ENCODE data around the gene RASGRF2.
A peak's percentile ranks its signal among the peaks of the same experiment; 100 is the strongest.
"Not testable (repeated sequence)": the region's sequence is repeated elsewhere in the genome, so short reads cannot be mapped to it uniquely, and the experiment has no call there.

The RASGRF2 gene

DNA sequence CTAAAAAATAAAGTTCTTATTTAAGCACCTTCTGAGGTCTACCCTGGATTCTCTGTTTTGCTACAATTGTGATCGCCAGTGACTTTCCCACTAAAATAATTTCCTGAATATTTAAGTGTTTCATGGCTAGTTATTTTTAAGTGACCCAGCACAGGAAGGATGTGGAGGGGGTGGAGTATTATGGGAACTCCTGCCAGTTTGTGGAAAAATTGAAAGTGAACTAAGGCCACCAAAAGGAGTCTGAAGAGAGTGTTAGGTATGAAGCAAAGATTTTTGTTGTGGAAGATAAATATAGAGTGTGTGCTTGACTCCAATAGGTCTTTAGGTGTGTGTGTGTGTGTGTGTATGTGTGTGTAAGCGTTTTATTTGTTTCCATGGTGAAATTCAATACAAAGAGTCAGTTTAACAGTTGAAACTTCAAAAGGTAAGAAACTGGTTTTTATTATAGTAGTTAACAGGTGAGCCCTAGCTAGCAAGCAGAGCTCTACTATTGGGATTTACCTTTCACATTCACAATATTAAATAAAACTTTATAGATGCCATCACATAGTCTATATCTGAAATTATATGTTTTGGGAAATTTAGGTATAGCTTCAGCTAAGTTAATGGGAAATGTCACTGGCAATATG lies 25.6 kb downstream of the RASGRF2 start:
- DNase-seq, result no peak

DNA sequence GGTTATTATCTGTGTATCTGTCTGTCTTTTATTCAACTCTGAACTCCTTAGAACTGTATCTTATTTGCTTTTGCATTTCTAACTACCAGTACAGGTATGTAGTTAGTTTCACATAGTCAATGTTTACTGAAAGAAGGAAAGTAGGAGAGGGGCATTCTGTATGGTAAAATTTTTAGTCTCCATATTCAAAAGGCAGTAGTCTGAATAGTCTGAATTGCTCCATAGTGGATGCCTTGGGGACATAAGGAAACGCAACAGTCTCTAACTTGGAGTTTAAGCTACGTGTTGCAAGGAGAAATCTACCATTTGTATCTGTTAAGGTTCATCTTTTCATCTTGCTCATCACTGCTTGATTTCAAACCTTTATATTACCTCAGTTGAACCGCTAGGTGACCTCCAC lies 26.2 kb downstream of the RASGRF2 start:
- no peak for DNase-seq

DNA sequence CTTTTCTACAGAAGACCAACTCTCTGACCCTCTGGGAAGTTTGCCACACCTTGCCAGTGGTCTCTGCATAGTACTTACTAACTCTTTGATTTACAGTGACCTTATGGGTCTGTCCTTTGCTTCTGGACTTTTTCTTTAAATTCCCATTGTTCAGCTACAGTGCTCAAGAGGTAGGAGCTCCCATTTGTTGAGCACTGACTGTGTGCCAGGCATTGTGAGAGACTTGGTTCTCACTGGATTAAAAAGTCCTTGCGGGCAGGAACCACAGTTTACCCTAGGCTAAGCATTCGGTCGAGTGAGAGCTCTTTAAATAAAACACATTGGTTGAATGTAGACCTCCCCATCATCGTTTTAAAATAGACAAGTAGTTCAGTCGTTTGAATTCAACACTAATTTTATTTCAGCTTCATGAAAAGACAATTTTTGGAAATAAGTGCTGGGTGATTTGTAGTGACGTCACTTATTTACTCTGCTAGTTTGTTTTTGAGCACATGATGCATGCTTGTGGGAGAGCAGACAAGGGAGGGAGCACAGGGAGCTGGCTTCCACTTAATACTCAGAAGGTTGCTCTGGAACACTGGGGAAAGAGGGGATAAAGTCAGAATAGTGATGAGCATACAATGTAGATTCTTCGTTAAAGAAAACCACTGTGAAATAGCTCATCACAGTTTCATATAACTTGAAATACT lies 27.1 kb downstream of the RASGRF2 start:
- peak in 3 of 58 donors; percentile 14 to 34 (median 21) for DNase-seq

DNA sequence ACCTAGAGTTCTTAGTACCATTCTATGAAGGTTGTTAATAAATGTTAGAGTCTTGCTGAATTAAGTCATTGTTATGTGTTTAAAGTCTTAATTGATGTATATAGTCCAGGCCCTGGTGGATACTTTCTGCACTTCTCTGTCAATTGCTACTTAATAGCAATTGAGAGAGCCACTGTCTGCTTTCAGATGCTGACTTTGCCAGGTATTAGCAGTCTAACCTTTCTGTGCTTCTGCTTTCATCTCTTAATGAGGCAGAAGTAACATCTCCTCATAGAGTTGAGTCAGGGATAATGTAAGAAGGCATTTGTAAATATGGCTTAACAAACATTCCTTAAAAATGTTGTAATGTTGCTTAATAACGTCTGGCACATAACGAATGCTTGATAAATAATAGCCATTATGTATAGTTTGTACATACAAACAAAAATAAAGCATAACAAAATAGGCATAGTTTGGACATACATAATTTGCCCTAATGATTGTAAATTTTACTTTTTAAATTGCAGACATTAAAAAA lies 28.3 kb downstream of the RASGRF2 start:
- DNase-seq, result no peak

DNA sequence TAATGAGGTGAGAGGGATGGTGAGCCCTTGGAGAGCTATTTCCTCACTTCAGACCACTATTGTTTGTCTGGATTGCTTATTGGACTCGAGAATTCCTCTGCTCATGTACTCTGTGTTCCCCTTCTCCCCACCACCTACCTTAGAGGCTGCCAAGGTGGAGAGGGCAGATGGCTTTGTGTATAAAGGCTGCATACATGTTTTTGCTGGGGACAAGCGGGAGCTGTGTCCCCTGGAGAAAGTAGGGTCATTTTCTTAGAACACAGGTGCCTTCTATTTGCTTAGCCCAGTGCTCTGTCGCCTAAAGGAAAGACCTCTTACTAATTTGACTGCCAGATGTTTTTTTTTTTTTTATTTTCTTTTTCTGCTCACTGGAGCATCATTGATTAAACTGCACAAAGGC lies 29.7 kb downstream of the RASGRF2 start:
- no peak for DNase-seq

DNA sequence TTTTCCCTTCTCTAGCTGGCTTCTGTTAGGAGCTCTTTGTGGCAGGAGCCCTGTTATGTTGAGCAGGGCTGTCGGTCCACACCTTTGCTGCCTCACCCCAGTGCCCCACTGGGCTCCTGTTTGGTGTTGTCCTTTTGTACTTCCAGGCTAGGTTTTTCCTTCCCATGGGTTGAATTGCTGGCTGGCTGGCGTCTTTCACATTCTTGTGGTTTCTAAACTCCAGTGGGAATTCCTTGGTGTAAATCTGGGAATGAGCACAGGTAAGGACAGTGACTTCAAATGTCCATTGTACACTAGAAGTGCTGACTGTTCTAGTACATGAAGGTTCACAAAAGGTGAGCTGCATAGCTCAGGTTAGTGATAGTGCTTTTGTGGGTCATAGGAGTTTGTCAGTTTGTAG lies 30.4 kb downstream of the RASGRF2 start:
- no peak for DNase-seq

DNA sequence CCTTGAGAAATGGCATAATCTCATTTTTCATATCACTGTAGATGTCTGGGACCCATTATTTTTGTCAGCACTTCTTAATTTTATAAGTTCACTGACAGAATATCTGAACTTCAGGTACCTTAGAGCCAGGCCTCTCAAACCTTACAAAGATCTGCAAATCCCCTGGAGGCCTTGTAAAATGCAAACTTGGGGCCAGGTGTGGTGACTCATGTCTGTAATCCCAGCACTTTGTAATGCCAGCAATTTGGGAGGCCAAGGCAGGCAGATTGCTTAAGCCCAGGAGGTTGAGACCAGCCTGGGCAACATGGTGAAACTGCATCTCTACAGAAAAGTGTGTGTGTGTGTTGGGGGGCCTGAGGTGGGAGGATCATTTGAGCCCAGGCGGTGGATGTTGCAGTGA lies 30.8 kb downstream of the RASGRF2 start:
- DNase-seq, result no peak

DNA sequence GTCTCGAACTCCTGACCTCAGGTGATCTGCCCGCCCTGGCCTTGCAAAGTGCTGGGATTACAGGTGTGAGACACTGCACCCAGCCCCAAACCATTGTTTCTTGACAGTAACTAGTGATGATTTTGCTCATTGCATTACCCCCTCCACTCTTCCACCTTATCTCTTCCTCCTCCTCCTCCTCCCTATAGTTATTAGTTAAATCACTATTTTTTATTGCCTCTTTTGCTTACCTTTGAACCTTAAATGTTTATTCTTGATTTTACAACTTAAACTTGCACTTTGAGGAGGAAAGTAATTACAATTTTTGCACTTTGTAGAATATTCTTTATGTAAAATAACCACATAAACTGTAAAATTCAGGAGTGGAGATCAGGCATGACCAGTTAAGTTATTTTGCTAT lies 35.7 kb downstream of the RASGRF2 start:
- DNase-seq, result no peak

DNA sequence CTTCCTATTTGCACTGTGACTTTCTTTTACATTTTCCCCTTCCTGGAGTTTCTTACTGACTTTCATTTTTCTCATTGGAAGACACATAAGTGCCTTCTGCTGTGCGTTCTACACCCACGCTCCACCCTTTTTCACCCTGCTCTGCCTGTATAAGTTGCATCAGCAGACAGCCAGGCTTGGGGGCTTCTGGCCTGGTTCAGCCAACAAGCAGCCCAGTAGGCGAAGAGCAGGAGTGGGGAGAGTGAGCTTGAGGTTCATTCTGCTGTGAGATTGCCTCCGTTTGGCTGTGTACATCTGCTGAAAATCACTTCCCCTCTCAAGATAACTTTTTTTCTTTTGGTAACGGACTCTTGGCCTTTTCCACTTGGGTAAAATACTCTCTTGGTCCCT lies 38.4 kb downstream of the RASGRF2 start:
- DNase-seq, result no peak

DNA sequence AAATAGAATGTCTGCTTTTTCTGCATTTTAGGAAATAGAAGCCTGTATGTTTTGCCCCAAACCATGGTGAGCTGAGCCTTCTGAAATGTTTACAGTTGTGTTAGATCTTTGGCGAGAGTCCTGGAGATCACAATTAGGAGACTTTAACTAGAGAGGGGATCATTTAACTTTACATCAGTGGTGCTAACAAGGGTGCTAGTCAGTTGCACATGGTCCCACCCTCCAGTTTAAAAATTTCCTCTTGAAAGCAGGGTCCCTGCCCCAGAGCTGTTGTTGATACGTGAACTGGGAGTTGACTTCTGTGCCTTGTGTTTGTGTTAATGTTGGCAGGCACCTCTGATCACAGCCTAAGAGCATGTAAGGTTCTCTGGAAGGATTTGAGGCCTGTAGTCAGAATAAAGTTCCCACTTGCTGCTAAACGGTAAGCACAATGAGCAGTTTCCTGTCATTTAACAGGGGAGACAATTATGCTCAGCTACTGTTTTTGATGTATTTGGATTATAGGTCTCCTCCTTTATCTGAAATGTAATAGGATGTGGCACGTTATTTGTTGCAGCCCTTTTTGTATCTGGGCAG lies 43.7 kb downstream of the RASGRF2 start:
- DNase-seq, result no peak

DNA sequence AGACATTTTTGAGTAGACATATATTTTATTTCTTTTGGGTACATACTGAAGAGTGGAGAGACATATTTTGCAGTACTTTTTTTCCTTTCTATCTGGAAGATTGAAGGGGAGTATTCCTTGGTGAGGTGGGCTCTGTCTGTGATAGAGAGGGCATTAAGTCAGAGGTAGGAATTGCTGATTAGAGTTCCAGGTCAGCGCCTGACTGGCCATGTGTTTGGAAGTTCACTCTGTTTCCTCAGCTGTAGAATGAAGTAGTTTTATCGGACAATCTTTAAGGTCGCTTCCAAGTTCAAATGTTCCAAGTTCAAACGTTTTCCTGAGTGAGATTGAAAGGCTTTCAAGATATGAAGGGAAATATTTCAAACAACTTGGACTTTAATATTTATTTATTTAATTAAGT lies 45.5 kb downstream of the RASGRF2 start:
- DNase-seq, result no peak

DNA sequence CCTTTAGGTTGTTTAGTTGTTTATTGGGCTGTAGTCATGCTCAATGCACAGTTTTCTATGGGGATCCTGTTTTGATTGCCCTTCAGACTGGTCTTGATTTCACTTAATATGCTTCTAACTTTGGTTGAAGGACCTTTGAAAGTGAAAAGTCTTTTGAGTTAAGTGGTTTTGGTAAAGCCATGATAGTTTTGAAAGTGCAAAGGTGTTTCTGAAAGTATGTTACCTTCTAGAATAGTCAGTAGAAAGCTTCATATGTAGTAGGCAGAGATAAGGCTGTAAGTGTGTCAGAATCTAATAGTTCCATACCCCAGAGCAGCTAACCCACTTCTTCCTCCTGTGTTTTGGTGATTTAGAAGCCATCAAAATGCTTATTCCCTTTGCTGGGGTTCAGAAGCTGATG lies 46.1 kb downstream of the RASGRF2 start:
- no peak for DNase-seq

DNA sequence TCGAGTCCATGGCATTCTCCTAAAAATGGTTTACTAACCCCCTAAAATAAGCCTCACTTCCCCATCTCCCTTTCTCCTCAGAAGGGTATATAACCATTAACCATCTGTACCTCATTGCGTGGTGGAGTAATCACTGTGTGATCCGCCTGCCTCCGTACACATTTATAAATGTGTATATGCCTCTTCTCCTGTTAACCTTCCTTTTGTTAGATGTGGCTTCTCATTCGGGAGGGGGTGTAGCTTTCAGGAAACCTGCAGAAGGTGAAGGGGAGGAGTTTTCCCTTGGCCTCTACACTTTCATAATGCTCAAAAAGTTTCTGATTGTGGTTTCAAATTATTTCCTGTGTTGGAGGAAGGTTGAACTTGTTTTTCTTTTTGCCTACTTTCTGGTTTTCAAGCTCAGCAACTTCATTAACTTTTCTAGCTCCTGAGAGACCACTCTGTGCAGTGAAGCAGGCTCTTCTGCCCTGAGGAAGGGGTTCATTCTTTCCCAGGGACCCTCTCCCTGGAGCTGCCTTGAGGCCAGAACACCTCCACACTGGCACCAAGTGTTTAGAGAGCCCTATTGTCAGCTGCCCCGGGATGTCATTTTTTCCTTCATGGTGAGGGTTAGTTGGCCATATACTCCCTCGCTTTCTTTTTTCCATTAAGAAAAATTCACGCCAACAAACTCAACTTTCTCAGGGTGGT lies 46.9 kb downstream of the RASGRF2 start:
- no peak for DNase-seq

DNA sequence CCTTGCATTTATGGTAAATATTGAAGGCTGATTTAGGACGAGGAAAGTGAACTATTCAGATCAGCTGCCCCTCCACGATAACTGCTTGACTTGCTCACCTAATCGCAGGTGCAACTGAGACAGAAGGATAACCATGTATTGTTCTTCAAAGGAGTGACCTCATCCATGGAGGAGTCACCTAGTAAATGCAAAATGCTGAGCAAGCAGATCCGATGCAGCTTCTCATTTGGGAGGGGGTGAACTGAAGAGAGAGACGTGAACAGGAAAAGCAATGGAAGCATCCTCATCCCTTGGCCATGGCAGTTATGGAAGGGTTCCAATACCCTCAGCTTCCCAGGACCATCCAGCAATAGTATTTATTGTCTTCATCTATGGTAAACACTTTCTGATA lies 47.5 kb downstream of the RASGRF2 start:
- no peak for DNase-seq

DNA sequence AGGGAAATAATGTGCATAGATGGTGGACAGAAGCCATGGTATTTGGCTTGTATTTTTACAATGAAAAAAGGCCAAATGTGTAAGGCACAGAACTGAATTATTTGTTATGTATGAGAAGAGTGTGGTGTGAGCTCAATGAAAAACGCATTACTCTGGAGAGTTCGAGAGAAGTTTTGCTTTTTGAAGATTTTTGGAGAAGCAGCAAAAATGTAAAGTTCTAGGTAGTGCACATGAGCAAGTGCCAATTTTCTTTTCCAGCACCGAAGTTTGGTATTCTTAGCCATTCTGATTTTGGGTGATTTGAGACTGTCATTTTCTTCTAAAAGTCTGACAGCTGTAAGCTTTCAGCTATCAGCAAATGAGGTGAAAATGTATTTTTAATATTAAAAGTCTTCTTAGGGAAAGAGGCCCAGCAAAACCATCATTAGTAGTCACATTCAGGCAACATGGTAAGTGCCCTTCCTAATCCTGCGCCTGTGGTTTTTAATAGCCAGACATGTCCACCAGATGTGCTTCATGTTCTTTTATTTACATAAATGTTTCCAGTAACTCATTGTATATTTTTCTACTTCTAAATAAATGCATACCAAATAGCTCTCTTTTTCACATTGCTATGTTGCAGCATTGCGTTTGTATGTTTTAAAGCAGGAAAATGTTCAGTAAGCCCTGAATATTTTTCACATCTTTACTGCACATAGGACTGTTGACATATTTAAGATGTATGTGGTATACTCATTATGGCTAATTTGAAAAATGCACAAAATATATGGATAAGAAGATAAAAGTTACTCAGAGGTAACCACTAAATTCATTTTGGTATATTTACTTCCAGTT lies 50.4 kb downstream of the RASGRF2 start:
- no peak for DNase-seq

DNA sequence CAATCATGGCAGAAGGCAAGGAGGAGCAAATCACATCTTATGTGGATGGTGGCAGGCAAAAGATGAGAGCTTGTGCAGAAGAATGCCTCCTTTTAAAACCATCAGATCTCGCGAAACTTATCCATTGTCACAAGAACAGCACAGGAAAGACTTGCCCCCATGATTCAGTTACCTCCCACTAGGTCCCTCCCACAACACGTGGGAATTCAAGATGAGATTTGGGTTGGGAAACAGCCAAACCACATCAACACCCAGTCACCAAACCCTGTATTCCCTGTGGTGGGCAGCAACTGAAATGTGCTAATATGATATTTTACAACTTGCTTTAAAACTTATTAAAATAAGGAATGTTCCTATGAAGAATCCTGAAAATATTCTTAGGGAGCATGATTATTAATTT lies 54.2 kb downstream of the RASGRF2 start:
- DNase-seq, result no peak

DNA sequence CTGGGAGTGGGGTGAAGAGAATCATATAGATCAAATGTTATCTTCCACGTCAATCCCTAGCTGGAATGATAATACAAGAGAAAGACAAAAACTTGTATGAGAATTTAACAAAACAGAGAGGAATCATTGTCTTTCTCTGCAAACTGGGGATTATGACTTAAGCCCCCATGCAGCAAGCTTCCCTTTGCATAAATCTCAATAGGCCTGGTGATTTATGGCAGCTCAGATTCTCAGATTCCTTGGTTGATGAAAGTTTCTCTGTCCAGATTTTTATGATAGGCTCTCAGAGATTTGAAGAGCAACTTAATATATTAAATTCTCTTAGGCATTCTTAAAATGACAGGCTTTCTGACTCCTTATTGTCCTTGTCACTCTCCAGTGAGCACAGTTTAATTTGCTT lies 56.0 kb downstream of the RASGRF2 start:
- DNase-seq, result no peak

DNA sequence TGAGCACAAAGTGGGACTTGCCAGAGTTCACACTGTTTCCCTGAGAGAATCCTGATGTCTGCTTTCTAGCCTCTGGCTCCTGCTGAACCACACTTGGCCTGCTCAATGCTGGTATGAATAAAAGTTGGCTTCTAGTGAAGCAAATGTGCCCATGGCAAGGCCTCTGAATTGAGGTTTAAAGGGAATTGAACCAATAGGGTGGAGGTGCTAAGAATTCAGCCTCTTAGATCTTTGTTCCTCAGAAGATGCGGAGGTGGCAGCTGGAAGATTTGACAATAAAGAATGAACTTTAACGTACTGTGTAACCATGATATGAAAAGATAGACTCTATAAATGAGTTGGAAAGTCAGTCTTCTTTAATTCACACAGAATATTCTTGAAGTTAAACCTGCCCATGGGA lies 57.2 kb downstream of the RASGRF2 start:
- no peak for DNase-seq

DNA sequence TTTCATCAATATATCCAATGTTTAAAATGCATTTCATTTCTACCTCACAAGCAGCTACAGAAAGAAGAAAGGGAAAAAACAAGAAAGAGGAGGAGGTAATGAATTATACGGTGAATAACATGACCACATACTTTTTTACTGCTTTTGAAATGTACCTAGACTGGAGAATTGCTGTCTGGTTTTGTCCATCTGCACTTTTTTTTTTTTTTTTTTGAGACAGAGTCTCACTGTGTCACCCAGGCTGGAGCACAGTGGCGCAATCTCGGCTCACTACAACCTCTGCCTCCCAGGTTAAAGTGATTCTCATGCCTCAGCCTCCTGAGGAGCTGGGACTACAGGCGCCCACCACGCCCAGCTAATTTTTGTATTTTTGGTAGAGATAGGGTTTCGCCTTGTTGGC lies 58.4 kb downstream of the RASGRF2 start:
- DNase-seq, result not testable (repeated sequence)

DNA sequence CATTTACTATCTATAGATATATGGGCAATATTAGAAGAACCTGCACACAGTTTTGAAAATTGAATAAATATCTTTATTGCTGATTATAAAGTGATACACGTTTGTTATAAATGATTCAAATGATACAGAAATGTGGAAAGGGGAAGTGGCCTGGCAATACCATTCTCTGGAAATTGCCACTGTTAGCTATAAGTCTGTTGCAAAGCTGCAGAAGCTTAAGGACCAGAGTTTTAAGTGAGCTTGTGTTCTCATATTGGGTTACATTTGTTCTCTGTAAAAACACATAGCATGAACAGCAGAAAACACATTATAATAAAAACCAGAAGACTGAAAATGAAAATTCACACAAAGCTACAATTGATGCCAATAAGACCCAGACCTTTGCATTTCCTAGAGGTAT lies 59.6 kb downstream of the RASGRF2 start:
- DNase-seq, result no peak

DNA sequence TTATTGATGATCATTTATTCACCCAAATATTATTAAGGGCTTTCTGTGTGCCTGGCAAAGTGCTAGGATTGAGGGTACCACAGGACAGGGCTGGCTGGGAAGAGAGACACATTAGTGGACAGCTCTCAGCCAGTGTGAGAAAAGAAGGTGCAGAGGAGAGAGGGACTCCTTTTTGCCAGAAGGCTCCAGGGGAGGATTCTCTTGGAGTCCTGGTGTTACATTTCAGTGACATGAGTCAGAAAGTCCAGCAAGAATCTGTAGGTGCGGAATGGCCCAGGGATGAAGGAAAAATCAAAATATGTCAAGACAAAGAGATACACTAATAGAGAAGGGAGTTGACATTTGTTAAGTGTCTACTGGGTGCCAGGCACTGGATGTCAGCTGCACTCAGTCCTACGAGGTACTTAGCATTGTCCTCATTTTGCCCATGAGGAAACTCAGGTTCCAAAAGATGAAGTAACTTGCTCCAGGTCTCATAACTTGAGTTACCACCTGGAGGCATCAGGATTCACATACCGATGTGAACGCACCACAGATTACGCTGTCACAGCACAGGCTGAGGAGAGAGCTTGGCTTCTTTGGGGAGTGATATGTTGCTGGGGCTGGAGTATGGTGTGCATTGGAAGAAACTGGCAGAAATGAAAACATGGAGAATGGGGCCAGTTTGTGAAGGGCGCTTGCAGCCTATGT lies 60.5 kb downstream of the RASGRF2 start:
- DNase-seq, result no peak
